GM18951 (cell line): Measurements from ENCODE around the gene MRPL37.
"Not testable (repeated sequence)": the region's sequence is repeated elsewhere in the genome, so short reads cannot be mapped to it uniquely, and the experiment has no call there.

Source experiments
- POLR2A ChIP-seq: IDR thresholded peaks from 4 replicates; pipeline ENCODE4 v1.6.1; 2011; ENCODE audit warnings: mild to moderate bottlenecking; ENCODE audit not compliant: insufficient read length, insufficient read depth; ENCODE audit errors: extremely low read depth
- in situ Hi-C: fragments of 300-500 bp; cut with MboI; formaldehyde crosslinking; loops from one replicate; pipeline ENCODE4 v1.12.0; 2022; ENCODE audit warnings: low sequenced_read_pairs, mixed read lengths, inconsistent platforms; ENCODE audit not compliant: unreplicated experiment

Gene MRPL37

DNA sequence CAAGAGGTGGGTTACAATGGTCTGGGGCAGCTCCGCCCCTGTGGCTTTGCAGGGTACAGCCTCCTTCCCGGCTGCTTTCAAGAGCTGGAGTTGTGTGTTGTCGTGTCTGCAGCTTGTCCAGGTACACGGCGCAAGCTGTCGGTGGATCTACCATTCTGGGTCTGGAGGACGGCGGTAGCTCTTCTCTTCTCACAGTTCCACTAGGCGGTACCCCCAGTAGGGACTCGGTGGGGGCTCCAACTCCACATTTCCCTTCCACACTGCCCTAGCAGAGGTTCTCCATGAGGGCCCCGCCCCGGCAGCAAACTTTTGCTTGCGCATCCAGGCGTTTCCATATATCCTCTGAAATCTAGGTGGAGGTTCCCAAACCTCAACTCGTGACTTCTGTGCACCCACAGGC is 34.8 kb upstream of the MRPL37 start:
- in situ Hi-C loops, result no loop called here
- no peak for TF ChIP-seq POLR2A

DNA sequence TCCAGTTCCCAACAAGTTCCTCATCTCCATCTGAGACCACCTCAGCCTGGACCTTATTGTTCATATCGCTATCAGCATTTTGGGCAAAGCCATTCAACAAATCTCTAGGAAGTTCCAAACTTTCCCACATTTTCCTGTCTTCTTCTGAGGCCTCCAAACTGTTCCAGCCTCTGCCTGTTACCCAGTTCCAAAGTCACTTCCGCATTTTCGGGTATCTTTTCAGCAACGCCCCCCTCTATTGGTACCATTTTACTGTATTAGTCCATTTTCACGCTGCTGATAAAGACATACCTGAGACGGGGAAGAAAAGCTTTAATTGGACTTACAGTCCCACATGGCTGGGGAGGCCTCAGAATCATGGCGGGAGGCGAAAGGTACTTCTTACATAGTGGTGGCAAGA is 33.6 kb upstream of the MRPL37 start:
- in situ Hi-C loops, result not testable (repeated sequence)

DNA sequence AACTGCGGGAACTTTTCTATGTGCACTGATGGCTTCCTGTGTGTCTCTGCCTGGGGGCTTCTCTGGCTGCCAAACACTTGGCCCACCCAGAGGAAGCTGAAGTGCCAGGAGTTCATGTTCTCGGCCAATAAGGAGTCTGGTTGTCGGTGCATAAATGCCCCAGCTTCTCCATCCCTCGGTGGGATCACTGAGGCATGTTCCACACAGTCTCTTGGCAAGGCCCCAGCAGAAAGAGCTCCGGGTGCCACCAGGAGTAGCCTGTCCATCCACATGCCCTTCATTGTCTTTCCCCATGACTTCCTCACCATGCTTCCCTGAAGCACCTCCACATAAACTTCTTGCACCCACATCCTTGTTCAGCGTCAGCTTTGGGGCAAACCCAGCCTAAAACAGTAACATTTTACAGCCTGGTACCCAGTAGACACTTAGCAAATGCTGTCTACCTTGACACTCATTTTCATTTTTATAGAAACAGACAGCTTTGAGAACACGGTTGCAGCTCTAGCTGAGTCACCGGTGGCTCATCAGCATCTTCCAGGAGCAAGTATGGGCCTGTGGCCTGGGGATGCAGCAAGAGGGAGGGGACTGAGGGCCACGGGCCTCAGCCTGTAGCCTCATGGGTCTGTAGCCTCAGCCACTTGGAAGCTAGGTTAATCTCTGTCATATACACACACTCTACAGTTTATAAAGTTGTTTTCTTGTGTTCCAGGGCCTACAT is 32.4 kb upstream of the MRPL37 start:
- TF ChIP-seq POLR2A, result no peak
- in situ Hi-C loops, result no loop called here

DNA sequence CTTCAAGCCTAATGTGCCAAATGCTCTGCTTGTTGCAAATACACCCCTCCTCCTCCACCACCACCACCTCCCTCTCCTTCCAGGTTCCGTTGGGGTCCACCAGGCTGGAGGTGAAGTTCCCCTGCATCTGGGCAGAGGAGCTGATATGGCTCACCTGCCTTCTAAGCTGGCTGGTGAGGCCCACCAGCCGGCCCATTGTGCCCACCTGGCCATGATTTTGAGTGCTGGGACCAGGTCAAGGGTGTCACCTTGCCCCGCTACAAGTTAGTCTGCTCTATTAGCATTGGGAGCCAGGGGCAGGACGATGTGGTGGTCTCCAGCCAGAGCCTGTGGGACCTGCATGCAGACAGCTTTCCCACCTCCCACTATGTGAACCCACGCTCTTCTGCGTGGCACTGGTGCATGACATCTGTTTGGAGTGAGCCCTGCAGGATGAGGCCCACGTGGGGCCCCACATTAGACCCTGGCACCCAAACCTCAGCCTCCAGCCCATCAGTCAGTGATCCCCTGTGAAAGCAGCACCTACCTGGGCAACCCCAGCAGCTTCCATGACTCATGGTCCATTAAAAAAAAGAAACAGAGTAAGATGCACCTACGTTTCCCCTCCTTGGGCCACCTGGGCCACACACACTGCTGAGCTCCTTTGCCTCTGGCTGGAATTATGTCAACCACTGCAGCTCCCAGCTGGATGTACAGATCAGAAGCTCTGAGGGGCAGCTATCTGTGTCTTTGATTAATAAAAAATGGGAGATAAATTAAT is 31.6 kb upstream of the MRPL37 start:
- in situ Hi-C loops, result no loop called here
- TF ChIP-seq POLR2A, result no peak

DNA sequence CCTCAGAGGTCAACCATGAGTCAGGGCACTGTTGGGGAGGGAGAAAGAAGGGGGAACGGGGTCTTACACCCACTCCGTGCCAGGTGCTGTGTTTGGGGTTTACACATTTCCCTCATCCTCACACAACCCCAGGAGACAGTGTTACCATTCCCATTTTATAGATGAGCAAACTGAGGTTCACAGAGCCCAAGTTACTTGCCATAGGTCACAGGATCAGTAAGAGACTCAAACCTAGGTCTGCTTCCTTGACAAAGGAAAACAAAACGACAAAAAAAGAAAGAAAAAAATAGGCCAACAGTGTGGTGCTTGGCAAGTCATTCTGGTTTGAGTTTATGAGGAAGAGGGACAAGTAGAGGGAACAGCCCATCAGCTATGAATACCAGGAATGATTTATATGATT is 30.9 kb upstream of the MRPL37 start:
- in situ Hi-C loops, result no loop called here
- TF ChIP-seq POLR2A, result no peak

DNA sequence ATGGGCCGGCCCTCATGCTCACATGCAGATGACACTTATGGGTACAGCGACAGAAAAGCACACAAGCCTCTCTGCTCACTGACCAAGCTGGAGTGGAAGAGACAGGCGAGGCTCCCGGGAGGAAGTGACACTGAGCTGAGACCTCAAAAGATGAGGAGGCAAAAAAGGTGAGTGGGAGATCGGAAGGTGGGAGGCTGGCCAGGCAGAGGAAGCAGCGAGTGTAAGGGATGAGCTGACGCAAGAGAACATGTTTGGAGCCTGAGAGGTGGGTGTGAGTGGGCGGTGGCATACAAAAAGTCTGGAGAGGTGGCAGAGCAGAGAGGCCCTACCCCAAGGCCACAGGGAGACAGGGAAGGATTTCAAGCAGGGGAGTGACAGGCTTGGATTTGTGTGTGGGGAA is 29.0 kb upstream of the MRPL37 start:
- TF ChIP-seq POLR2A, result no peak
- in situ Hi-C loops, result no loop called here

DNA sequence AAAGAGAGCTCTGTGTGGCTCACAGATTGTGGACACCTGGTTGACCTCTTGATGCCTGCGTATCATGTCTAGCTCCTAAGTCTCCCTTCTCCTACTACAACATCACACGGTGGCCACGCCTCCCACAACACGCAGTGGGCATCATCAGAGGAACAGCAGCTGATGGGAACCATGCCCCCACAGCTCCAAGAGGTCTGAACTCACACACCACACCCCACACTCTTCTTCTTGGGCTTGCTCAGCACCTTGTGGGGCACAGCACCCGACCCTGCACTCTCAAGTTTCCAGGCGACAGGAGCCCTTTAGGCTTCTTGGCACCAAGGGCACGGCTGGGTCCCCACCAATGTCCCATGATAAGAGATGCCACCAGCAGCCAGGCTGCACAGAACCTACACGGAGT is 28.4 kb upstream of the MRPL37 start:
- TF ChIP-seq POLR2A, result no peak
- in situ Hi-C loops, result no loop called here

DNA sequence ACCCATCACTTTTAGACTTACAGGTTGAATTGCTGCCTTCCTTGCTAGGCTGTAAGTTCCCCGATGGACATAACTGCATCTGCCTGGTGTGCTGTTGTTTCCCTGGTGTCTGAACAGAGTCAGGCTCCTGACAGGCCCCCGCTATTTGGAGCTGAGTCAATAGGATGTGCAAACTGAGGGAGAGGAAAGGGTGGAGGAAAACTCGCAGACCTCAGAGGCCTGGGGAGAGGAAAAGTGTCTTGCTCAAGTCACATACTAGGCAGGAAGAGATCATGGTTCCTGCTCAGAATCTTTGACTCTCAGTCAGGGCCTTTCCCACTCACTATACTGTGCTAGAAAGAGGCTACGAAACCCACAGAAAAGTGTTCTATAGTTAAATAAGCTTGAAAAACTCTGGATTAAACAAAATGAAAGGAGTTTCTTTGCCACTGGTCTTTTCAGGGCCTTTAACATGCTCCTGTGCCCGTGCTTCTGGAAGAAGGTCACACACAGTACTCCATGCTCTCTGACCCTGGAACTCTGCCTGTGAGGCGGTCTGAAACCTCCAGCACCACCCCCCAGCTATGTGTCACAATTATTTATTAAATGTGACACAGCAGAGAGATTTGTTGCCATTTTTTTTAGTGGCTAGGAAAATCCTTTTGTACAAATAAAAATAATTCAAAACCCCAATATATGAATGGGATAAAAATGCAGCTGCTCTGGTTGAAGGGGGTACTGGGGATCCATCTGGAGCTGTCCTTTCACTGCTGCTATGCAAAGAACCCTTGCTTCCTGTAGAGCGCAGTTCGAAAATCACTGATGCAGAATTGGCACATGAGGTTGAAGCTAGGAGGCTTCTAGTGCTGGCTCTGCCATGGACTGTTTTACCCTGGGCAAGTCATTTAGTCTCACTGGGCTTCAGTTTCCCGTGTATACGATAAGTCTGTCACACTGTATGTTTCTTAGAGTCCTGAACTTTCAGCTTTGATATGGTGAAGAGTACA is 27.1 kb upstream of the MRPL37 start:
- in situ Hi-C loops, result no loop called here
- no peak for TF ChIP-seq POLR2A

DNA sequence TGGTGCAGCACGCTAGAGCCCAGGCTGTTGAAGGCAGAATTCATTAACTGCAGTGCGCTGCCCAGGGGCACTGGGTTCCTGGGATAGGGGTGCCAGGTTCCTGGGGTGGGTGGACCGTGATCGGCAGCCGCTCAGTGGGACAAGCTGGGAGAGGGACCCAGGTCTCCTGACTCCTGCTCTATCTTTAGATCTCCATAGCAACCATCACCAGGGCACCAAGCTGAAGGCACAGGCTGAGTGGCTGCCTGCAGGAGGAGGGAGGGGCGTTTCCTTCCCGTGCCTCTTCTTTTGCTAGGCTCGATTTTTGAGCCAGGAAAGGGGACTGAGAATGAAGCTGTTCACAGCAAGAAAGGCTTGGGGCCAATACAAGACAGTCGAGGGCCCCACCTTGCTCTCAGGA is 26.3 kb upstream of the MRPL37 start:
- in situ Hi-C loops, result no loop called here
- TF ChIP-seq POLR2A, result no peak

DNA sequence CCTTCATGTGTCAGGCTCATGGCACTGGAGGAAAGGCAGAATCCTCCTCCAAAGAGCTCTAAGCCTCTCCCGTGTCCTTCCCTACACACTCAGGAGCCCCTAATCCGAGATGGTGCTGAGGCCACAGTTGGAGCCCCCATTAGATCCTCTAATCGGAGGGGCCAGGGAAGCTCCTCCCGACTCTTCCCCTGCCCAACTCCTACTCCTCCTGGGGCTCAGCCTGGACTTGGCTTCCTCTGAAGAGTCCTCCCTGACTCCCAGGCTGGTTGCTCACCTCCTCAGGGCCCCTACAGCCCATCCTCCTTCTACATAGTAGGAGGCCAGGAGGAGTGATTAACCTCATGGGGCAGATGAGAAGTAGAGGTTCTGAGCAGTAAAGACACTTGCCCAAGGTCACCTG is 25.9 kb upstream of the MRPL37 start:
- no peak for TF ChIP-seq POLR2A
- in situ Hi-C loops, result no loop called here

DNA sequence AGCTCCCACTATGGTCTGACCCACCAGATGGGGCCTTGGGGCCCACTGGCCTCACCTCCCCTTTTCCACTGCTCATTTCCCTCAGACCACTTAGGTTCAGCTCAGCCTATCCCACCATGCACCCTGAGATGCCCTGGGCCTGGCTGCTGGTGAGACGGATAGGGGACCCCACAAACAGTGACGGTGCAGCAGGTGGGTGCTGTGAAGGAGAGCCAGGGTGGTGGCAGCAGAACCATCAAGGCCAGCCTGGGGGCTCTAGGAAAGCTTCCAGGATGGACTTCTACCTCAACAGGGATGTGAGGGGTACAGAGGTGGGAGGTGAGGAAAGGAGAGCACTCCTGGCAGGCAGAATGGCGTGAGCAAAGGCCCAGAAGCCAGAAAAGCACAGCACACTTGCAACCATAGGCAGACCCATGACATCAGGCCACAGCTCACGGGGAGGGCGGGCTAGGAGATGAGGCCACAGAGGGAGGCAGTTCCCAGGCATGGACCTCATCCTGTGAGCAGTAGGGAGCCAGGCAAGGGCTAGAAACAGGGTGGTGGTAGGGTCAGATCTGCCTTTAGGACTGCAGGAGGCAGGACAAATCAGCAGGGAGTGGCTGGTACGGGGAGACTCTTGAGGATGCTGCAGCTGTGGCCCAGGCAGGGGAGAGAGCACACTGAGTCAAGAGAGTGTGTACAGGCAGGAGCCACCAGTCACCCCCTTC is 23.2 kb upstream of the MRPL37 start:
- TF ChIP-seq POLR2A, result no peak
- in situ Hi-C loops, result no loop called here

DNA sequence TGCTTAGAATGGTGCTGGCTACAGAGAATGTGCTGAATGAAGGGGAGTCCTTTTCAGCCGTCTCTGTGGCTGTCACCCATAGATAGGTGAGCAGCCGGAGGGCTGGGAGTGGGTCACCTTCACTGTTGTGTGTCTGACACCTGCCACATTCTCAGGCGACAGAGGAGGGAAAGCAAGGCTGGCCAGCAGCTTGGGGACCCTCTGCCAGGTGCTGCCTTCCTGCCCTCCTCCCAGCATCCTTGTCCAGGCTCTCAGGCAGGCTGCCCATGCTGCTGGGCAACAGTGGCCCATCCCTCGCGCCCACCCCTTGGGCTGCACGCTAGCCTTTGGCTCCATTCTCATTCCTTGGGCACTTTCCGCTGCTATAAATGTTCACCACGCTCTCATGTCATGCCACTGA is 22.2 kb upstream of the MRPL37 start:
- in situ Hi-C loops, result no loop called here
- TF ChIP-seq POLR2A, result no peak

DNA sequence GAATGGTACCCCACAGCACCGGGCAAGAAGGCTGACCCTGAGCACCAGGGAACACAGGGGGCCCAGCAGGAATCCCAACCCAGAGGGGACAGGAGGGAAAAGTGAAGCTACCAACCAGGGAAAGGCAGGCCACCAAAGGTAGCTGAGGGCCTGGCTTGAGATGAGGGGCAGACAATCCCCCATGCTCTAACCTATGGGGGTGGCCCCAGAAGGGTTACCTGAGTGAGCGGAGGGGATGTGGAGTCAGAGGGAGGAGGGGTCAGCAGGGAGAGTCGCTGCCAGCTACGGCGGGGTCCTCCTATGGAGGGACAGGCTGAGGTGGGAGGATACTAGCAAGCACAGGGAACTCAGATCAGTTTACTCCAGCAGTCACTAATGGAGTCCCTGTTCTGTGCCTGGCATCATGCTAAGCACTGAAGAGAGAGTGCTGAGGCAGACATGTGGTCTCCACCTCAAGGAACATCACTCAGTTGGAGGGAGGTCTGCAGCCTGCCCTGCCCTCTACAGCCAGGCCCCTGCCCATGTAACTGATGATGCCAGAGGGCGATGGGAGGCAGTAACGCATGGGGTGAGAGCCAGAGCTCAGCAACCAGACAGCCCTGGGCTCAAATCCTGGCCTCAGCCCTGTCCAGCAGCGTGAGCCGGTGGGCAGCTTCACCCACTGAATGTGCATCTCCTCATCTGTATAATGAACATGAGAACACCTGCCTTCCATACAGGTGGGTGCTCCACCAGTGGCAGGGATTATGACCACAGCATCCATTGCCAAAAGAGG is 21.5 kb upstream of the MRPL37 start:
- in situ Hi-C loops, result no loop called here
- no peak for TF ChIP-seq POLR2A
